A172 (cell line): ENCODE results near the gene PCK2. TPM values are rescaled to one million over a fixed set of nuclear protein-coding genes. Genes with fewer than 3 reads are reported as not detected.

Experiments
- DNase-seq: peaks from one replicate; pipeline ENCODE4 v3.0.0-alpha.2; 2015; ENCODE audit warnings: low spot score
- total RNA-seq: library from RNA; depleted of rRNA; stranded (reverse); fragments of >200 nt; shearing (Covaris generic); gene quantifications from 2 replicates; pipeline ENCODE4 v1.2.3, GENCODE V29; 2014; rRNA removed

The PCK2 gene
- total RNA-seq, 1 experiment from 2014 or later = 4.4 TPM

DNA sequence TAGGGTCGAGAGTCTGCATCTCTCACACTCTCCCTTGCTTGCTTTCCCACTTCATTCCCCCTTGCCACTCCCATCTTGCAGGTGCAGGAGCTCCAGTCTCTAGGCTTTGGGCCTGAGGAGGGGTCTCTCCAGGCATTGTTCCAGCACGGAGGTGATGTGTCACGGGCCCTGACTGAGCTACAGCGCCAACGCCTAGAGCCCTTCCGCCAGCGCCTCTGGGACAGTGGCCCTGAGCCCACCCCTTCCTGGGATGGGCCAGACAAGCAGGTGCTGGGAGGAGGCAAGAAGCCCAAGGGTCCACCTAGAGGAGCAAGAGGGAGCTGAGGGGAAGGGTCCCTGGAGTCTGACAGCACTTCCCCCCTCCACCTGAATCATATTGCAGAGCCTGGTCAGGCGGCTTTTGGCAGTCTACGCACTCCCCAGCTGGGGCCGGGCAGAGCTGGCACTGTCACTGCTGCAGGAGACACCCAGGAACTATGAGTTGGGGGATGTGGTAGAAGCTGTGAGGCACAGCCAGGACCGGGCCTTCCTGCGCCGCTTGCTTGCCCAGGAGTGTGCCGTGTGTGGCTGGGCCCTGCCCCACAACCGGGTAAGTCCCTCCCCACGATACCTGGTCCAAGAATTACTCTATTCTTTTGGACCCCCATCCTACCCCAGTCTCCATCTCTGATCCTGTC, 57.4 kb downstream of the PCK2 start:
- no peak for DNase-seq

Other genes with a start within 250 kb of the PCK2 start
- 29.5 and 32.3 TPM in 2 replicates for gene DHRS4, start 140.5 kb upstream of the PCK2 start, total RNA-seq
- gene DHRS4L2, start 105.4 kb upstream of the PCK2 start, total RNA-seq = 6.9 TPM in 2 replicates
- gene CARMIL3, start 42.3 kb upstream of the PCK2 start, total RNA-seq = 0.02 and 0.05 TPM in 2 replicates
- not detected in 2 replicates for gene CPNE6, start 22.7 kb upstream of the PCK2 start, total RNA-seq
- 32.4 and 63.4 TPM in 2 replicates for gene DCAF11, start 20.5 kb downstream of the PCK2 start, total RNA-seq
- gene NRL, start 20.6 kb downstream of the PCK2 start, total RNA-seq = 0.72 TPM in 1 of 2 replicates, not detected in the other
- gene FITM1, start 36.3 kb downstream of the PCK2 start, total RNA-seq = not detected in 2 replicates
- gene PSME1, start 41.9 kb downstream of the PCK2 start, total RNA-seq = 163 TPM in 2 replicates
- gene EMC9, start 47.3 kb downstream of the PCK2 start, total RNA-seq = 11.3 and 15.2 TPM in 2 replicates
- 102 and 126 TPM in 2 replicates for gene PSME2, start 52.3 kb downstream of the PCK2 start, total RNA-seq
- gene RNF31, start 53.2 kb downstream of the PCK2 start, total RNA-seq = 30.6 and 32.1 TPM in 2 replicates
- gene IRF9, start 67.0 kb downstream of the PCK2 start, total RNA-seq = 20.8 and 24.9 TPM in 2 replicates
- gene REC8, start 77.8 kb downstream of the PCK2 start, total RNA-seq = 0.91 TPM in 1 of 2 replicates, not detected in the other
- 49.5 and 53.2 TPM in 2 replicates for gene IPO4, start 94.5 kb downstream of the PCK2 start, total RNA-seq
- 45.3 and 50.8 TPM in 2 replicates for gene TM9SF1, start 101.1 kb downstream of the PCK2 start, total RNA-seq
- not detected in 2 replicates for gene TSSK4, start 111.4 kb downstream of the PCK2 start, total RNA-seq
- 19.8 and 38.1 TPM in 2 replicates for gene CHMP4A, start 119.2 kb downstream of the PCK2 start, total RNA-seq
- gene MDP1, start 121.8 kb downstream of the PCK2 start, total RNA-seq = 6.4 and 20.2 TPM in 2 replicates
- 201 and 286 TPM in 2 replicates for gene NEDD8, start 138.1 kb downstream of the PCK2 start, total RNA-seq
- 49.3 and 52.7 TPM in 2 replicates for gene GMPR2, start 138.6 kb downstream of the PCK2 start, total RNA-seq
- gene TINF2, start 148.3 kb downstream of the PCK2 start, total RNA-seq = 36.1 and 44.5 TPM in 2 replicates
- gene TGM1, start 168.9 kb downstream of the PCK2 start, total RNA-seq = 0.64 and 3.3 TPM in 2 replicates
- 14.7 and 15.2 TPM in 2 replicates for gene RABGGTA, start 177.3 kb downstream of the PCK2 start, total RNA-seq
- 15.1 and 27.8 TPM in 2 replicates for gene DHRS1, start 205.5 kb downstream of the PCK2 start, total RNA-seq
- 7.8 and 9.6 TPM in 2 replicates for gene NOP9, start 205.5 kb downstream of the PCK2 start, total RNA-seq
- gene CIDEB, start 213.7 kb downstream of the PCK2 start, total RNA-seq = not detected in 2 replicates
- 4.7 and 5.9 TPM in 2 replicates for gene LTB4R2, start 215.8 kb downstream of the PCK2 start, total RNA-seq
- 2.3 and 2.9 TPM in 2 replicates for gene LTB4R, start 217.2 kb downstream of the PCK2 start, total RNA-seq
- gene ADCY4, start 240.8 kb downstream of the PCK2 start, total RNA-seq = 0.05 TPM in 1 of 2 replicates, not detected in the other
- gene RIPK3, start 245.7 kb downstream of the PCK2 start, total RNA-seq = not detected in 2 replicates